HPDE6-E6E7 (cell line): ENCODE results near the gene DEPDC5.
"Not testable (repeated sequence)": the region's sequence is repeated elsewhere in the genome, so short reads cannot be mapped to it uniquely, and the experiment has no call there.

Source experiments
- DNase-seq: peaks from one replicate; pipeline ENCODE4 v3.0.0; 2011; ENCODE audit warnings: missing footprints; ENCODE audit errors: extremely low spot score

Gene DEPDC5

GRCh38 chr22:31753634-31754501 lies at the start of gene DEPDC5:
TSS of gene DEPDC5 (plus strand) at chr22:31754019. CDS start at chr22:31754922, 903 bp downstream.
- peak; percentile 91 for DNase-seq

DNA sequence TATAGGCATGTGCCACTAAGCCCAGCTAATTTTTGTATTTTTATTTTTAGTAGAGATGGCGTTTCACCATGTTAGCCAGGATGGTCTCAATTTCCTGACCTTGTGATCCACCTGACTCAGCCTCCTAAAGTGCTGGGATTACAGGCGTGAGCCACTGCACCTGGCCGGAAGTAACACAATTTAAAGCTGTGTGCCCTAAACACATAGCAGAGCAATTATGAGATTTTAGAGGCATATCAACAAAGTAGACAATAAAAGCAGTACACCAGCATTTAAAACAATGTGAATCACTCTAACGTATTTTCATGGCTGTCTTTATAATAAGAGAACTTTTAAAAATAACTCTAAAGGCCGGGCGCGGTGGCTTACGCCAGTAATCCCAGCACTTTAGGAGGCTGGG lies 46.3 kb upstream of the DEPDC5 start:
- DNase-seq: no peak

DNA sequence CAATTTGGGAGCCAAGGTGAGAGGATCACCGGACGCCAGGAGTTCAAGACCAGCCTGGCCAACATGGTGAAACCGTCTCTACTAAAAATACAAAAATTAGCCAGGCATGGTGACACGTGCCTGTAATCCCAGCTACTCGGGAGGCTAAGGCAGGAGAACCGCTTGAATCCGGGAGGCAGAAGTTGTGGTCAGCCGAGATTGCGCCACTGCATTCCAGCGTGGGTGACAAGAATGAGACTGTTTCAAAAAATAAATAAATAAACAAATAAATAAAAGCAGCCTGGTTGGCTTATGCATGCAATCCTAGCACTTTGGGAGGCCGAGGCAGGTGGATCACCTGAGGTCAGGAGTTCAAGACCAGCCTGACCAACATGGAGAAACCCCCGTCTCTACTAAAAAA lies 42.6 kb upstream of the DEPDC5 start:
- DNase-seq: not testable (repeated sequence)

DNA sequence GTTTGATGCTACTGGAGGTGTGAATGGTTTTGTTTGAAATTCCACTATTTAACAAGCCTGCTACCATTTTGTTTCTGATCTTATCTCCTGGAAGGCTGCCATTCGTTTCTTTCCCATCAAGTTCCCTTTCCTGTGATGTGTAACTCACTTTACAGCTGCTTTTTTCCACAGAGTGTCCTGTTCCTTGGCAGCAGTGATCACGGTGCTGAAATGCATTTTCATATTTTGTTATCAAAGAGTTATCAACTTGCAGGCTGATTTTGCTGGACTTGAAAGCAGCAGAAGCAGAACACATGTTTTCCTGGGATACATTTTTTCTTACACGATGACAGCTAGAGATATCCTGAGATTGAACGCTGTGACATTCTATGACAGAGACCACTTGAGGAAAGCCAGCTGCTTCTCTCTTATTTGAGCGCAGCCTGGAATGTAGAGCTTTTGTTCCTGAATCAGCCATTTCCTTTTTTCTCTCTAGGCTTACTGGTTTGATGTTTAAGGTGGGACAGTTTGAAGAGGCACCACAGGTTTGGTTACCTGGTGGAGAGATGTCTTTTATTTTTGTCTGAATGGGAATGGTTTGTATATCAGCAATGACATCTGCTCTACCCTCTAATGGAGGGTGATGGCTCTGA lies 38.6 kb upstream of the DEPDC5 start:
- no peak for DNase-seq

- DNase-seq: no peak
These were observed 33.9 kb upstream of the DEPDC5 start for GRCh38 chr22:31719850-31720471.

- DNase-seq: no peak
These were observed 30.1 kb upstream of the DEPDC5 start for GRCh38 chr22:31723723-31724122.

GRCh38 chr22:31726692-31727091 lies 27.1 kb upstream of the DEPDC5 start:
- no peak for DNase-seq

DNA sequence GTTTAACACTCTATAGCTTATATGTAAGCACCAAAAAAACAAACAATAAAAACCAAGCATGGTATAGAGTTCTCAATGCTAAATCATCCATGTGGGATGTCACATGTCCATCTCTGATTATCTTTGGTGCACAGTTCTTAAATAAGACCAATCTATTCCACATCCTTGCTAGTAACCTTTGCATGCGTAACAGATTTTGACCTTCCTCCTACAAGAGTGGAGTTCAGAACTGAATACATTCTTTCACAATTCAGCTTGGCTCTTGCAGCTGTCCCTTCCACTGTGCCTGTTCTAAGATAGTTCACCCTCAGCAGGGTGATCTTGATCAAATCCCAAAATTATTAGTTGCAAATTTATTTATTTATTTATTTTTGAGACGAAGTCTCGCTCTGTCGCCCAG lies 25.0 kb upstream of the DEPDC5 start:
- DNase-seq: no peak

- no peak for DNase-seq
These were observed 23.5 kb upstream of the DEPDC5 start for GRCh38 chr22:31730344-31730711.

DNA sequence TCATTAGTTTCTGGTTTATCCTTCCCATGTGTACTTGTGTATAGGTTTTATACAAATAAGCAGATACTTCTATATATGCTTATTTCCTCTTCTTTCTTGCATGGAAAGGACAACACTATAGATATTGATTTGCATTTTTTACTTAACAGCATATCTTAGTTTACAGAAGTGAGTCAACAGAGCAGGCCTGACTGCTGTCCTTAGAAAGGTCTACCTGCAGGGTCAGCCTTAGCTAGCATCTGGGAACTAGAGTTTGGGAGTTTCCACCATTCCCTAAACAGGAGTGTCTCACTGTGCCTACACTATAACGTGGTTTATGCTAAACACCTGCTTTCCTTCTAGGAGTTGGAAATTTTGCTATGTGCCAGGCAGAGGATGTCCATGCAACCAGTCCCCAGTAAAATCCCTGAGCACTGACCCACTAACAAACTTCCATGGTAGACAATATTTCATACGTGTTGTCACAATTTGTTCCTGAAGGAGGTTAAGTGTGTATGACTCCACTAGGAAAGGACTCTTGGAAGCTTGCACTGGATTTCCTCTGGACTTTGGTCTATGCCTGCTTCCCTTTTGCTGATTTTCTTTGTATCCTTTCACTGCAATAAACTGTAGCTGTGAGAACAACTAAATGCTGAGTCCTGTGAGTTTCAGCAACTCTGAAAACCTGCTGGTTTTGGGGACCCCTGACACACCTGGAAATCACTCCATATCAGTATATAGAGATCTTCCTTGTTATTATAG lies 21.6 kb upstream of the DEPDC5 start:
- no peak for DNase-seq

DNA sequence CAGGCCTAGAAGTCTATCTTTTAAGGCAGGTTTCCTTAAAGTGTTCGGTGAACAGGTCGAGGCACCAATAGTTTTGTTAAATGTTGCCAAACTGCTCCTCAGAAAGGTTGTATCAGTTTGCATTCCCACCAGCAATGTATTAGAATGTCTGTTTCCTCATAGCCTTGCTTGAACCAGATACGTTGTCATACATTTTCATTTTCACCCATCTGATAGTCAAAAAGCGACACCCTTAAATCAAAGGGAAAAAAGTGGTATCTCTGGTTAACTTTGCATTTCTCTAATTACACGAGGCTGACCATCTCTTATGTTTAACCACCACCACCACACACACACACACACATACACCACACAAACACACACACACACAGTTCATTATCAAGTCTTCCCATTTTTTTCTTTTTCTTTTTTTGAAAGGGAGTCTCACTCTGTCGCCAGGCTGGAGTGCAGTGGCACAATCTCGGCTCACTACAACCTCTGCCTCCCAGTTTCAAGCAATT lies 20.2 kb upstream of the DEPDC5 start:
- no peak for DNase-seq

GRCh38 chr22:31734512-31734911 lies 19.3 kb upstream of the DEPDC5 start:
- peak; percentile 64 for DNase-seq

DNA sequence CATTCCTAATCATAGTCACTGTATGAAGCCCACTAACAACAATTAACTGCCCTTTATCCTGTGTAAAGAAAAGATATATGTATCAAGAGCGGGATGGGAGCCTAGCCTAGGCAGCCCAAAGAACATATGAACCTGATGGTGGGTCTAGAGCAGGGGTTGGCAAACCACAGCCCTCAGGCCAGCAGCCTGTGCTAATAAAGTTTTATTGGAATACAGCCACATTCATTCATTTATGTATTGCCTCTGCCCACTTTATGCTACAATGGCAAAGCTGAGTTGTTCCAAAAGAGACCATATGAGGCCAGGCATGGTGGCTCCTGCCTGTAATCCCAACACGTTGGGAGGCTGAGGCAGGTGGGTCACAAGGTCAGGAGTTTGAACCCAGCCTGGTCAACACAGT lies 17.4 kb upstream of the DEPDC5 start:
- no peak for DNase-seq

GRCh38 chr22:31737932-31738331 lies 15.9 kb upstream of the DEPDC5 start:
- DNase-seq: no peak

- DNase-seq: no peak
These were observed 15.3 kb upstream of the DEPDC5 start for GRCh38 chr22:31738566-31738965.

- DNase-seq: no peak
These were observed 14.0 kb upstream of the DEPDC5 start for GRCh38 chr22:31739795-31740201.

GRCh38 chr22:31740314-31740713 lies 13.5 kb upstream of the DEPDC5 start:
- not testable (repeated sequence) for DNase-seq

DNA sequence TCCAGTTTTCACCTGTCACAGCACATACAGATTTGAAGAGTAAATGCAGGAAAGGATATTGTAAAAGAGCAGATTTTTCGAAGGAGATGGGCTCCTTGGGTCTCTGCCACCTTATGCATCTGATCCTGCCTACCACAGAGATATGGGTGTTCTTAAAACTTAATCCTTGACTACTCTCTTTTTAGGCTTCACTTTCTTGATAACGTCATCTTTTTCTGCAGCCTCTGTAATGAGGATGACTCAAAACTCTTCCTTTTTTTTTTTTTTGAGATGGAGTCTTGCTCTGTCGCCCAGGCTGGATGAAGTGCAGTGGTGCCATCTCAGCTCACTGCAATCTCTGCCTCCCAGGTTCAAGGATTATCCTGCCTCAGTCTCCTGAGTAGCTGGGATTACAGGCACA lies 11.7 kb upstream of the DEPDC5 start:
- DNase-seq: no peak

DNA sequence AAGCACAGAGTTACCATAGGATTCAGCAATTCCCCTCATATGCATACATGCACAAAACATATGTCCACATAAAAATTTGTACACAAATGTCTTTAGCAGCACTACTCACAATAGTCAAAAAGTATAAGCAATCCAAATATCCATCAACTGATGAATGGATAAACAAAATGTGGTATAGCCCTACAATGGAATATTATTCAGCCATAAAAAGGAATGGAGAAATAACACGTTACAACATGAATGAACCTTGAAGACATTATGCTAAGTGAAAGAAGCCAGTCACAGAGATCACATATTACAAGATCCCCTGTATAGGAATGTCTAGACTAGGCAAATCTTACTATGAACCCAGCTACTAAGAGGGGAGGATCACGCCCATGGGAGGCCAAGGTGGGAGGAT lies 11.1 kb upstream of the DEPDC5 start:
- no peak for DNase-seq

GRCh38 chr22:31743871-31744270 lies 9.9 kb upstream of the DEPDC5 start:
- DNase-seq: no peak

- DNase-seq: no peak
These were observed 6.4 kb upstream of the DEPDC5 start for GRCh38 chr22:31747441-31747840.

DNA sequence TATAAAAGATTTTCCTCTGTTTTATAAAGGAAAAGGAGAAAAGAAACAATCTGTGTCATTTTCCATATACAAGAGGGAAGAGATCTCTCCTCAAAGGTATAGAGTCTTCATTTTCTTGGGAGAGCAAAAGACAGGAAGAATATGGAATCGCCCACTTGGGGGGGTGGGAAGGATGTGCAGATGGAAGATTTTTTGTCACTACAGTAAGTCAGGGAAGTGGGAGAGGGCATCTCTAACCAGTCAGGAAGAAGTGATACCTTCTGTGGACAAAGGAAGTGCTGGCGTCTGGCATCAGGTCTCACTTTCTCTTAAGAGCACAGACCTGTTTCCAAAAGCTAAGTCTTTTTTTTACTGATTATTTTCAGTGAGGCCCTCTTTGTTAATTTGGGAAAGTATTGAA lies 5.3 kb upstream of the DEPDC5 start:
- DNase-seq: no peak
